HepG2 (cell line): ENCODE results near the gene DBN1. TPM values are rescaled to one million over a fixed set of nuclear protein-coding genes. Genes with fewer than 3 reads are reported as not detected.

Source experiments
- CREB1 ChIP-seq, 2 experiments: fragments of 450-650 bp in 1 of 2; IDR thresholded peaks; 2 replicates each; pipeline ENCODE4 v1.6.1; 2016 to 2017; ENCODE audit warnings: control low read depth in 1 of 2, mild to moderate bottlenecking in 1 of 2, missing compliant biosample characterization in 1 of 2, missing genetic modification characterization in 1 of 2
- FIP1L1 ChIP-seq: fragments of 200-400 bp; formaldehyde crosslinking; IDR thresholded peaks from 2 replicates; pipeline ENCODE4 v1.6.1; 2018; ENCODE audit warnings: low read depth, mild to moderate bottlenecking, low read length, moderate library complexity, borderline replicate concordance; ENCODE audit not compliant: insufficient read depth
- PHF20 ChIP-seq: sonication (generic); formaldehyde crosslinking; IDR thresholded peaks from 2 replicates; pipeline ENCODE4 v1.5.0; 2020; ENCODE audit warnings: mild to moderate bottlenecking, missing genetic modification reagents
- PLRG1 ChIP-seq: fragments of 450-650 bp; conservative IDR thresholded peaks from 2 replicates; pipeline ENCODE4 v1.6.1; 2016
- SRY ChIP-seq: sonication (generic); formaldehyde crosslinking; IDR thresholded peaks from 2 replicates; pipeline ENCODE4 v1.8.0; 2022; ENCODE audit warnings: mild to moderate bottlenecking, missing genetic modification reagents
- TAF1 ChIP-seq: sonication (generic); formaldehyde crosslinking; IDR thresholded peaks from 2 replicates; pipeline ENCODE4 v1.4.0; 2020; ENCODE audit warnings: missing genetic modification reagents
- TEAD2 ChIP-seq: sonication (generic); formaldehyde crosslinking; IDR thresholded peaks from 2 replicates; pipeline ENCODE4 v1.9.0; 2021; ENCODE audit warnings: missing genetic modification reagents
- ZBTB38 ChIP-seq: sonication (generic); formaldehyde crosslinking; IDR thresholded peaks from 2 replicates; pipeline ENCODE4 v1.5.1; 2020; ENCODE audit warnings: mild to moderate bottlenecking, missing genetic modification reagents
- ZNF619 ChIP-seq: sonication (generic); formaldehyde crosslinking; IDR thresholded peaks from 2 replicates; pipeline ENCODE4 v1.4.0; 2020; ENCODE audit warnings: mild to moderate bottlenecking, missing genetic modification reagents
- ZNF790 ChIP-seq: sonication (generic); formaldehyde crosslinking; IDR thresholded peaks from 2 replicates; pipeline ENCODE4 v1.8.0; 2022; ENCODE audit warnings: missing genetic modification reagents, mild to moderate bottlenecking, borderline replicate concordance
- polyA plus RNA-seq, 8 experiments: library from polyadenylated mRNA; depleted of rRNA in 3 of 8; stranded (reverse) in 7 of 8; unstranded in 1 of 8; fragments of >200 nt; fragmentation: Illumina TruSeq in 4 of 8; extraction: Trizol in 4 of 8; gene quantifications; 2 replicates each; pipeline versions ENCODE4 v1.2.1 to v1.2.3, GENCODE V29; 2011 to 2016; ENCODE audit warnings: low read depth in 4 of 8, missing spikeins in 1 of 8, mixed read lengths in 1 of 8; ENCODE audit not compliant: insufficient read depth in 1 of 8
- total RNA-seq, 5 experiments: library from RNA; depleted of rRNA; stranded (reverse); fragments of >200 nt; fragmentation: Illumina TruSeq; extraction: Trizol; gene quantifications; 2 replicates each; pipeline ENCODE4 v1.2.3, GENCODE V29; 2016; ENCODE audit warnings: low read depth in 1 of 5
- TF ChIP-seq, protein P1 (sequence below): sonication (generic); formaldehyde crosslinking; IDR thresholded peaks from 2 replicates; pipeline ENCODE4 v1.4.0; 2020; ENCODE audit warnings: missing genetic modification reagents
- TF ChIP-seq, protein P2 (sequence below): sonication (generic); formaldehyde crosslinking; IDR thresholded peaks from 2 replicates; pipeline ENCODE4 v1.5.0; 2020; ENCODE audit warnings: mild to moderate bottlenecking, missing genetic modification reagents, borderline replicate concordance
- TF ChIP-seq, protein P3 (sequence below), 2 experiments: IDR thresholded peaks; 2 replicates each; pipeline ENCODE4 v1.6.1; 2011 to 2012; ENCODE audit warnings: low read length in 2 of 2, borderline replicate concordance in 1 of 2, low read depth in 1 of 2, mild to moderate bottlenecking in 1 of 2, moderate library complexity in 1 of 2
- TF ChIP-seq, protein P4 (sequence below): sonication (generic); formaldehyde crosslinking; IDR thresholded peaks from 2 replicates; pipeline ENCODE4 v1.4.0; 2020; ENCODE audit warnings: mild to moderate bottlenecking, low read depth, missing genetic modification reagents

DBN1 gene
- total and polyA plus RNA-seq, 2 of the 13 experiments (the other 11 are each of a cell fraction or from before 2014, with no cell fraction given), result 27.0 to 37.3 TPM

DNA sequence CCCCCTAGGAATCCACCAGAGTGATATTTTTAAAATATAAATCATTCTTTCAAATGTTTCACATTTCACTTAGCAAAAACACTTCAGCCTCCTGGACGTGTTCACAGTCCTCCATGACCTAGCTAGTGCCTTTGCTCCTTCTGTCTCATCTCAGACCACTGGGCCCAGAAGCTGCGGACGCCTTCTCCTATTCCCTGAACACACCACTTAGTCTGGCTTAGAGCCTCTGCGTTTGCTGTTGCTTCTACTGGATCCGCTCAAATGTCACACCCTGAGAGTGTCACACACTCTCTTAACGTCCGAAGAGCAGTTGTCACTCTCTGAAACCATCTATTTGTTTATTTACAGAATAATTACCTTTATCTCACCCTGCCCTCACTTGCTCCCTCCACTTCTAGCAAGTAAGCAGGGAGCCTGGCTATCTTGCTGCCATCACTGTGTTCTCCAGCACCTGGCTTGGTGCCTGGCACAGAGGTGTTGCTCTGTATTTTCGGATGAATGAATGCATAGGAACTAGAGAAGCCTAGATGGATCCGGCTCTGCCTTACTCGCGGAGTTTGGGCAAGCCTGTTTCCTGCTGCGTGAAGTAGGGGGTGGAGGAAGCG is 48.1 kb downstream of the DBN1 start (continued):
- TF ChIP-seq, protein P1, sequence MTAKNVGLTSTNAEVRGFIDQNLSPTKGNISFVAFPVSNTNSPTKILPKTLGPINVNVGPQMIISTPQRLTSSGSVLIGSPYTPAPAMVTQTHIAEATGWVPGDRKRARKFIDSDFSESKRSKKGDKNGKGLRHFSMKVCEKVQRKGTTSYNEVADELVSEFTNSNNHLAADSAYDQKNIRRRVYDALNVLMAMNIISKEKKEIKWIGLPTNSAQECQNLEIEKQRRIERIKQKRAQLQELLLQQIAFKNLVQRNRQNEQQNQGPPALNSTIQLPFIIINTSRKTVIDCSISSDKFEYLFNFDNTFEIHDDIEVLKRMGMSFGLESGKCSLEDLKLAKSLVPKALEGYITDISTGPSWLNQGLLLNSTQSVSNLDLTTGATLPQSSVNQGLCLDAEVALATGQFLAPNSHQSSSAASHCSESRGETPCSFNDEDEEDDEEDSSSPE (CRISPR knock-in tag), result no peak
- TF ChIP-seq ZBTB38 (CRISPR knock-in tag), result 0 out of 2 replicates have a peak, but pooled peaks have one; percentile 36
- TF ChIP-seq, protein P2, sequence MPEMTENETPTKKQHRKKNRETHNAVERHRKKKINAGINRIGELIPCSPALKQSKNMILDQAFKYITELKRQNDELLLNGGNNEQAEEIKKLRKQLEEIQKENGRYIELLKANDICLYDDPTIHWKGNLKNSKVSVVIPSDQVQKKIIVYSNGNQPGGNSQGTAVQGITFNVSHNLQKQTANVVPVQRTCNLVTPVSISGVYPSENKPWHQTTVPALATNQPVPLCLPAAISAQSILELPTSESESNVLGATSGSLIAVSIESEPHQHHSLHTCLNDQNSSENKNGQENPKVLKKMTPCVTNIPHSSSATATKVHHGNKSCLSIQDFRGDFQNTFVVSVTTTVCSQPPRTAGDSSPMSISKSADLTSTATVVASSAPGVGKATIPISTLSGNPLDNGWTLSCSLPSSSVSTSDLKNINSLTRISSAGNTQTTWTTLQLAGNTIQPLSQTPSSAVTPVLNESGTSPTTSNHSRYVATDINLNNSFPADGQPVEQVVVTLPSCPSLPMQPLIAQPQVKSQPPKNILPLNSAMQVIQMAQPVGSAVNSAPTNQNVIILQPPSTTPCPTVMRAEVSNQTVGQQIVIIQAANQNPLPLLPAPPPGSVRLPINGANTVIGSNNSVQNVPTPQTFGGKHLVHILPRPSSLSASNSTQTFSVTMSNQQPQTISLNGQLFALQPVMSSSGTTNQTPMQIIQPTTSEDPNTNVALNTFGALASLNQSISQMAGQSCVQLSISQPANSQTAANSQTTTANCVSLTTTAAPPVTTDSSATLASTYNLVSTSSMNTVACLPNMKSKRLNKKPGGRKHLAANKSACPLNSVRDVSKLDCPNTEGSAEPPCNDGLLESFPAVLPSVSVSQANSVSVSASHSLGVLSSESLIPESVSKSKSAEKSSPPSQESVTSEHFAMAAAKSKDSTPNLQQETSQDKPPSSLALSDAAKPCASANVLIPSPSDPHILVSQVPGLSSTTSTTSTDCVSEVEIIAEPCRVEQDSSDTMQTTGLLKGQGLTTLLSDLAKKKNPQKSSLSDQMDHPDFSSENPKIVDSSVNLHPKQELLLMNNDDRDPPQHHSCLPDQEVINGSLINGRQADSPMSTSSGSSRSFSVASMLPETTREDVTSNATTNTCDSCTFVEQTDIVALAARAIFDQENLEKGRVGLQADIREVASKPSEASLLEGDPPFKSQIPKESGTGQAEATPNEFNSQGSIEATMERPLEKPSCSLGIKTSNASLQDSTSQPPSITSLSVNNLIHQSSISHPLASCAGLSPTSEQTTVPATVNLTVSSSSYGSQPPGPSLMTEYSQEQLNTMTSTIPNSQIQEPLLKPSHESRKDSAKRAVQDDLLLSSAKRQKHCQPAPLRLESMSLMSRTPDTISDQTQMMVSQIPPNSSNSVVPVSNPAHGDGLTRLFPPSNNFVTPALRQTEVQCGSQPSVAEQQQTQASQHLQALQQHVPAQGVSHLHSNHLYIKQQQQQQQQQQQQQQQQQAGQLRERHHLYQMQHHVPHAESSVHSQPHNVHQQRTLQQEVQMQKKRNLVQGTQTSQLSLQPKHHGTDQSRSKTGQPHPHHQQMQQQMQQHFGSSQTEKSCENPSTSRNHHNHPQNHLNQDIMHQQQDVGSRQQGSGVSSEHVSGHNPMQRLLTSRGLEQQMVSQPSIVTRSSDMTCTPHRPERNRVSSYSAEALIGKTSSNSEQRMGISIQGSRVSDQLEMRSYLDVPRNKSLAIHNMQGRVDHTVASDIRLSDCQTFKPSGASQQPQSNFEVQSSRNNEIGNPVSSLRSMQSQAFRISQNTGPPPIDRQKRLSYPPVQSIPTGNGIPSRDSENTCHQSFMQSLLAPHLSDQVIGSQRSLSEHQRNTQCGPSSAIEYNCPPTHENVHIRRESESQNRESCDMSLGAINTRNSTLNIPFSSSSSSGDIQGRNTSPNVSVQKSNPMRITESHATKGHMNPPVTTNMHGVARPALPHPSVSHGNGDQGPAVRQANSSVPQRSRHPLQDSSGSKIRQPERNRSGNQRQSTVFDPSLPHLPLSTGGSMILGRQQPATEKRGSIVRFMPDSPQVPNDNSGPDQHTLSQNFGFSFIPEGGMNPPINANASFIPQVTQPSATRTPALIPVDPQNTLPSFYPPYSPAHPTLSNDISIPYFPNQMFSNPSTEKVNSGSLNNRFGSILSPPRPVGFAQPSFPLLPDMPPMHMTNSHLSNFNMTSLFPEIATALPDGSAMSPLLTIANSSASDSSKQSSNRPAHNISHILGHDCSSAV (CRISPR knock-in tag), result no peak
- no peak for TF ChIP-seq SRY (CRISPR knock-in tag)
- TF ChIP-seq TAF1 (CRISPR knock-in tag), result no peak
- TF ChIP-seq, protein P3, sequence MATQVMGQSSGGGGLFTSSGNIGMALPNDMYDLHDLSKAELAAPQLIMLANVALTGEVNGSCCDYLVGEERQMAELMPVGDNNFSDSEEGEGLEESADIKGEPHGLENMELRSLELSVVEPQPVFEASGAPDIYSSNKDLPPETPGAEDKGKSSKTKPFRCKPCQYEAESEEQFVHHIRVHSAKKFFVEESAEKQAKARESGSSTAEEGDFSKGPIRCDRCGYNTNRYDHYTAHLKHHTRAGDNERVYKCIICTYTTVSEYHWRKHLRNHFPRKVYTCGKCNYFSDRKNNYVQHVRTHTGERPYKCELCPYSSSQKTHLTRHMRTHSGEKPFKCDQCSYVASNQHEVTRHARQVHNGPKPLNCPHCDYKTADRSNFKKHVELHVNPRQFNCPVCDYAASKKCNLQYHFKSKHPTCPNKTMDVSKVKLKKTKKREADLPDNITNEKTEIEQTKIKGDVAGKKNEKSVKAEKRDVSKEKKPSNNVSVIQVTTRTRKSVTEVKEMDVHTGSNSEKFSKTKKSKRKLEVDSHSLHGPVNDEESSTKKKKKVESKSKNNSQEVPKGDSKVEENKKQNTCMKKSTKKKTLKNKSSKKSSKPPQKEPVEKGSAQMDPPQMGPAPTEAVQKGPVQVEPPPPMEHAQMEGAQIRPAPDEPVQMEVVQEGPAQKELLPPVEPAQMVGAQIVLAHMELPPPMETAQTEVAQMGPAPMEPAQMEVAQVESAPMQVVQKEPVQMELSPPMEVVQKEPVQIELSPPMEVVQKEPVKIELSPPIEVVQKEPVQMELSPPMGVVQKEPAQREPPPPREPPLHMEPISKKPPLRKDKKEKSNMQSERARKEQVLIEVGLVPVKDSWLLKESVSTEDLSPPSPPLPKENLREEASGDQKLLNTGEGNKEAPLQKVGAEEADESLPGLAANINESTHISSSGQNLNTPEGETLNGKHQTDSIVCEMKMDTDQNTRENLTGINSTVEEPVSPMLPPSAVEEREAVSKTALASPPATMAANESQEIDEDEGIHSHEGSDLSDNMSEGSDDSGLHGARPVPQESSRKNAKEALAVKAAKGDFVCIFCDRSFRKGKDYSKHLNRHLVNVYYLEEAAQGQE (IDR thresholded peaks at IDR 0.05; ENCODE audit: borderline replicate concordance in 1 of 2, low read depth in 1 of 2, low read length in 2 of 2), result no peak
- no peak for TF ChIP-seq PHF20 (CRISPR knock-in tag)
- TF ChIP-seq TEAD2 (CRISPR knock-in tag), result no peak
- TF ChIP-seq PLRG1, result no peak
- TF ChIP-seq CREB1 (IDR thresholded peaks at IDR 0.05), result no peak
- TF ChIP-seq CREB1 (CRISPR knock-in tag; IDR thresholded peaks at IDR 0.05), result no peak
- TF ChIP-seq ZNF619 (CRISPR knock-in tag), result 0 out of 2 replicates have a peak, but pooled peaks have one; percentile 32
- TF ChIP-seq, protein P4, sequence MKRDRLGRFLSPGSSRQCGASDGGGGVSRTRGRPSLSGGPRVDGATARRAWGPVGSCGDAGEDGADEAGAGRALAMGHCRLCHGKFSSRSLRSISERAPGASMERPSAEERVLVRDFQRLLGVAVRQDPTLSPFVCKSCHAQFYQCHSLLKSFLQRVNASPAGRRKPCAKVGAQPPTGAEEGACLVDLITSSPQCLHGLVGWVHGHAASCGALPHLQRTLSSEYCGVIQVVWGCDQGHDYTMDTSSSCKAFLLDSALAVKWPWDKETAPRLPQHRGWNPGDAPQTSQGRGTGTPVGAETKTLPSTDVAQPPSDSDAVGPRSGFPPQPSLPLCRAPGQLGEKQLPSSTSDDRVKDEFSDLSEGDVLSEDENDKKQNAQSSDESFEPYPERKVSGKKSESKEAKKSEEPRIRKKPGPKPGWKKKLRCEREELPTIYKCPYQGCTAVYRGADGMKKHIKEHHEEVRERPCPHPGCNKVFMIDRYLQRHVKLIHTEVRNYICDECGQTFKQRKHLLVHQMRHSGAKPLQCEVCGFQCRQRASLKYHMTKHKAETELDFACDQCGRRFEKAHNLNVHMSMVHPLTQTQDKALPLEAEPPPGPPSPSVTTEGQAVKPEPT (CRISPR knock-in tag), result 0 out of 2 replicates have a peak, but pooled peaks have one; percentile 3
- no peak for TF ChIP-seq FIP1L1
- TF ChIP-seq ZNF790 (CRISPR knock-in tag), result no peak
